ENCODE results near the gene MTPN.

Gene MTPN

GRCh38 chr7:135991322-135991721 is 14.2 kb upstream of the MTPN start:
- DNase-seq (ENCODE audit: low read depth) = peak; percentile 68
- no peak for TF ChIP-seq CTCF (IDR thresholded peaks at IDR 0.05; ENCODE audit: insufficient read depth, low read depth, low read length, missing control alignments)
- no peak overlapping the region for H3K4me3 ChIP-seq (ENCODE audit: low read length)

GRCh38 chr7:135990258-135990657 is 13.1 kb upstream of the MTPN start:
- no peak overlapping the region for H3K4me3 ChIP-seq (ENCODE audit: low read length)
- no peak for DNase-seq (ENCODE audit: low read depth)
- TF ChIP-seq CTCF (IDR thresholded peaks at IDR 0.05; ENCODE audit: insufficient read depth, low read depth, low read length, missing control alignments) = no peak

- no peak for DNase-seq (ENCODE audit: low read depth)
- H3K4me3 ChIP-seq (ENCODE audit: low read length) = no peak overlapping the region
- no peak for TF ChIP-seq CTCF (IDR thresholded peaks at IDR 0.05; ENCODE audit: insufficient read depth, low read depth, low read length, missing control alignments)
Observed at GRCh38 chr7:135981958-135982646, 4.9 kb upstream of the MTPN start.

- no peak overlapping the region for H3K4me3 ChIP-seq (ENCODE audit: low read length)
- DNase-seq (ENCODE audit: low read depth) = peak; percentile 80
- TF ChIP-seq CTCF (IDR thresholded peaks at IDR 0.05; ENCODE audit: insufficient read depth, low read depth, low read length, missing control alignments) = no peak
Observed at GRCh38 chr7:135980665-135981180, 3.6 kb upstream of the MTPN start.

GRCh38 chr7:135980012-135980551 is 2.9 kb upstream of the MTPN start:
- no peak overlapping the region for H3K4me3 ChIP-seq (ENCODE audit: low read length)
- TF ChIP-seq CTCF (IDR thresholded peaks at IDR 0.05; ENCODE audit: insufficient read depth, low read depth, low read length, missing control alignments) = no peak
- DNase-seq (ENCODE audit: low read depth) = peak; percentile 54

- no peak overlapping the region for H3K4me3 ChIP-seq (ENCODE audit: low read length)
- TF ChIP-seq CTCF (IDR thresholded peaks at IDR 0.05; ENCODE audit: insufficient read depth, low read depth, low read length, missing control alignments) = no peak
- no peak for DNase-seq (ENCODE audit: low read depth)
Observed at GRCh38 chr7:135979471-135980011, 2.4 kb upstream of the MTPN start.

Measured in epithelial cell of esophagus (primary cell).